GM21717 (cell line): ENCODE results near the gene KANSL1L.

Experiments
- ATAC-seq: cut with Tn5 transposase; IDR thresholded peaks from one replicate; pipeline ENCODE4 v1.9.1; 2021; ENCODE audit warnings: mild to moderate bottlenecking, moderate library complexity; ENCODE audit not compliant: unreplicated experiment

The KANSL1L gene

DNA sequence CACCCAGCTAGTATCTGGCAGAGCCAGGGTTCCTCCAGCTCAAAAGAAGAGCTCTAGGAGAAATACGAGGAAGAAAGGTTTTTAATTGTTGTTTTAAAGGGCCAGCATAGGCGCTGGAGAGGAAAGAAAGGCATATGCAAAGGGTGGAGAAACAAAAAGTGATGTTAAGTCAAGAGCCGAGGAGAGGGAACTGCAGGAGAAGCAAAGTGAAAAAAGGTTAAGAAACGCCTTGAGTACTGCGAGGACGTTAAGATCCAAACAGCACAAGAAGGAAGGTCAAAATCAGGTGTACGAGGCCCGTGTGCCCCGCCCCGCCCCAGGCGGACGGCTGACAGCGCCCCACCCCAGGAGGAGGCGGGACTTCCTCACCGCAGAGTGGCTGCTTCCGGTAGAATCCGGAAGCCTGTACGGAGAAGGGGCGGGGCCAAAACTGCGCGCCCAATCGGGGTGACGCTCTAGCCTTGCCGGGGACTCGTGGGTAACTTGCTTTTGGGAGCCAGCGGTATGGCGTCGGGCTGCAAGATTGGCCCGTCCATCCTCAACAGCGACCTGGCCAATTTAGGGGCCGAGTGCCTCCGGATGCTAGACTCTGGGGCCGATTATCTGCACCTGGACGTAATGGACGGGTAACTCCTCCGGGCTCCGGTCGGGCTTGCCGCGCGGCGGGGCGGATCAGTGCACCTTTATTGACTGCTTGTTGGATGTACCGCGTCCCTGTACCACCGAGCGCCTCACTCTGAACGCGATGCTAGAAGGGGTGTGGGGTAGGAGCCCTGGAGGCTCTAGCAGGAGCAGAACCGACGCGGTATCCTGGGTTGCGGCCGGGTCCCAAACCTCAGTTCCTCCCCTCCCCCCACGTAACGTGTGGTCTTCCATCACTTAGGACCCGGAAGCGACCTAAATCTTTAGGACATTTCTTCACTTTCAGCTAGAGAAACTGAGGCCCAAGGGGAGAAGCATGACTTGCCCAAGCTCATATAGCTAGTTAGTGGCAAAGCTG is 168.8 kb downstream of the KANSL1L start, which contains the start of gene RPE:
Gene RPE, plus strand, starts transcription at position 481 of the 1,000 bp plus-strand sequence. Its CDS starts 24 bp downstream, at position 505.
- ATAC-seq = peak; percentile 100

DNA sequence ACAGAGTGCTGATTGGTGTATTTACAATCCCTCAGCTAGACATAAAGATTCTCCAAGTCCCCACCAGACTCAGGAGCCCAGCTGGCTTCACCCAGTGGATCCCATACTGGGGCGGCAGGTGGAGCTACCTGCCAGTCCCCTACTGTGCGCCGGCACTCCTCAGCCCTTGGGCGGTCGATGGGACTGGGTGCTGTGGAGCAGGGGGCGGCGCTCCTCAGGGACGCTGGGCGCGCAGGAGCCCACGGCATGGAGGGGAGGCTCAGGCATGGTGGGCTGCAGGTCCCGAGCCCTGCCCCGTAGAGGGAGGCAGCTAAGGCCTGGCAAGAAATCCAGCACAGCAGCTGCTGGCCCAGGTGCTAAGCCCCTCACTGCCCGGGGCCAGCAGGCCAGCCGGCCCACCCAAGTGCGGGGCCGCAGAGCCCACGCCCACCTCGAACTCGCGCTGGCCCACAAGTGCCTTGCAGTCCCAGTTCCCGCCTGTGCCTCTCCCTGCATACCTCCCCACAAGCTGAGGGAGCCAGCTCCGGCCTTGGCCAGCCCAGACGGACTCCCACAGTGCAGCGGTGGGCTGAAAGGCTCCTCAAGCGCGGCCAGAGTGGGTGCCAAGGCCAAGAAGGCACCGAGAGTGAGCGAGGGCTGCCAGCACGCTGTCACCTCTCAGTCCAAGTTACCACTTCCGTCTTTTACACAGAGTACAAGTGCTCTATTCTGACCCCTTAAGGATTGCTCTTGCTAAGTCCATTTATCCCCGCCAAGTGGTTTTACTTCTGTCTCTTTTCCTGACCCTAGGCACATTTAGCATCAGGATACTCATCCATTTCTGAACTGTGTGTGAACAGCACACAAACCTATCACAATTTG is 170.5 kb downstream of the KANSL1L start:
- ATAC-seq = no peak

DNA sequence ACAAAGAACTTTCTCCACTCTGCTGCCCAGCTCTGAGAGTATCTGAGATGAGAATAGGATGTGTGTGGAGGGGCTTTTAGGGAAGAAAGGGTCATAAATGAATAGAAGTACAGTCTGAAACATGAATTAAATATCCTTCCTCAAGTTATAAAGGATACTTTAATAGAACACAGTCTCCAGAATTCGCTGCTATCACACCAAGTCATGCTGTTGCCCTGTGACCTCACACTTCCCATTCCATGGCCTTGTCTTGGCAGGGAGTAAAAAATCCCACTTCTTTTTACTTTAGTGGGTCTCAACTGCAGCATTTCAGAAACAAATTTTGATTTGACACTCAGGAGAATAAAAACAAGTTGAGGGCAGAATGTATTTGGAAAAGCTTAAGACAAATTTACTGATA is 172.6 kb downstream of the KANSL1L start:
- no peak for ATAC-seq

DNA sequence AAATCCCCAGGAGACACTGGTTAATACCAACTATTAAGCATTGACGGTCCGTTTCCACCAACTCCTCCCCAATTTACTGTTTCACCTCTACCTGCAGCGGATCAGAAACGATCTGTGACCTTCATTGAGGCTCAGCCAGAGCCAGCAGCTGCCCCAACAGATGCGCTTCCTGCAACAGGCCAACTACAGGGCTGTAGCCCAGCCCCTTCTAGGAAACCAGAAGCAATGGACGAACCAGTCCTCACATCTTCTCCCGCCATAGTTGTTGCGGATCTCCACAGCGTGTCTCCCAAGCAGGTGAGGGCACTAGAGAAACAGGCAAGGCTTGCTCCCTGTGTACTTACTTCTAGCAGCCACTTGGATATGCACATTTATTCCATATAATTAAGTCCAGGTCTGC is 177.2 kb downstream of the KANSL1L start:
- no peak for ATAC-seq

DNA sequence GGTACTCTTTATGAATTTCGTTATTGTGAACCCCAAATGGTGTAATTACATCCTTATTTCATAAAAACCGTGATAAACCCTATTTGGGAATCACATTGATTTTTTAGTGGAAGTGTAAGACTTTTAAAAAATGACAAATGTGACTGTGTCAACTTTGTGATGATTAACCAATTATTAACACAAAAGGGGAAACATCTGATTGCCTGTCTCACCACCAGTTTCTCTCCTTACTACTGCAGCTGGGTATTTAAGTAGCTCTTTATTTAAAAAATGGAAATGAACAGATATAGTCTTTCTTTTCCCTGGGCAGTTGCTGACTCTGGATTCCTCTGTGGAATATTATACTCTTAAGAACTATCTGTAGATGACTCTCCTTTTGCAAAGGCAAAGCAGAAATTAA is 180.4 kb downstream of the KANSL1L start:
- ATAC-seq = no peak

DNA sequence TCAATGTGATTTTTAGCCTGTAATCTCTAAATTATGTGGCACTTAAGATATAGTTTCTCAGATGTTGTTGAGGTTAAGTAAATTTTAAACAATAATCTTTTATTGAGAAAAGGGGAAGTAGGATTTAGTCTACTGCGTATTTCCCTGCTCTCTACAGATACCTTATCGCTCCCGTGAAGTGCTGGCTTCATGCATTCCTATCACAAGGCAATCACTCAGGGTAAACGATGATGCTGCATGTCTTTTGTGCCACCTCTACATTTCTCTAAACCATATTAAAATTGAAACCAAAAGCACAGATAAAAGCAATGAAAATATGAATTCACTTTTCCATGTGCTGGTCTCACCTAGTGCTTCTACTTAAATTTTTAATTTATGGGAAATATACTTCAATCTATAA is 183.2 kb downstream of the KANSL1L start:
- no peak for ATAC-seq

DNA sequence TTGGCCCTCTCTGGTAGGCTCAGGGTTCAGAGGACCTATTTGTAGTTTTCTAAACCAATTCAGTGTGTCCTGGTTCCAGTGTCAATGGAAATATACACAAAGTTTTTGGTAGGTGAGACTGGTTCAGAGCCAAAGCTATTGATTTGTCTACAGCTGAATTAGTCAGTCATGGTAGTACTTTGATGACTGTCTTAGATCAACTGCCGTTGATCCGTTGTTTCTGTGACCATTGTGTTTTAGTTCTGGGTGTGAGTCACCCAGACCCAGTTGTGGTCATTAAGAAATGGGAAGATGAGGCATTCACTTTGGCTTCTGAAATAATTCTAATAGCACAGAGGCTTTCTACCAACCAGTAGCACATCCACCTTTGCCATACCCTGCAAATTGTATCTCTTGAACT is 184.8 kb downstream of the KANSL1L start:
- ATAC-seq = no peak

DNA sequence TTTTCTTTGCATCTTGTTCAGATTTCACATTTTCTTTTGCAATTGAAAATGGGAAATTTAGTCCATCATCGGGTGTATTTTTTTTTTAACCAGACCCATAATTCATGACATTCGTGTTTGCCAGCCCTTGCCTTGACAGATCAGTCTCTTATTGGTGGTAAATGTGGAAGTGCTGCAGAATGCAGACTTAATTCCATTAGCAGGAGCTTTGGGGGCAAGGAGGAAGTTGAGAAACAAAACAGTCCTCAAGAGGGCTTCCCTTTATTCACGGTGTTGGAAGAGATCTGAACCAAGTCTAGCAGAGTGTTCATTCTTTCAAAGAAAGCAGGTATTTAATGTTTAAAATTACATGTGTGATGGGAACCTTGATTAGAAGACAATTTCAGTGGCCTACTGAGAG is 185.3 kb downstream of the KANSL1L start:
- ATAC-seq = no peak

DNA sequence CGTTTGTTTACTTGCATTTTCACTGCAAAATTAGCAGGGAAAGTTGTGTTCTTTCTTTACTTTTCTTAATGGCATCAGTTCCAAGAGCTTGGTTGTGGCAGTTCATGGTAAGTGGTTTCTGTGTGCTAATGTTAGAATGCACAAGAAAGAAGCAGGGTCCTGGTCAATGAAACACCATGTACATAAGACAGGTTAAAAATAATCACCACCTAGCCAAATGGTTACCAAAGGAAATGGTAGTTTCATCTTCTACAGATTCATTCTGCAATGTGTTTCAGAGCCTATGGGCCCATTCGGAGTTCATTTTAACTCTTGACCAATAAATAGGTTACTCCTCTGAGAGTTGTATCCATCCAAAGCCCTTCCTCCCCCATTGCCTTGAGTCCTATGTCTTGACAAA is 186.9 kb downstream of the KANSL1L start:
- ATAC-seq = no peak

DNA sequence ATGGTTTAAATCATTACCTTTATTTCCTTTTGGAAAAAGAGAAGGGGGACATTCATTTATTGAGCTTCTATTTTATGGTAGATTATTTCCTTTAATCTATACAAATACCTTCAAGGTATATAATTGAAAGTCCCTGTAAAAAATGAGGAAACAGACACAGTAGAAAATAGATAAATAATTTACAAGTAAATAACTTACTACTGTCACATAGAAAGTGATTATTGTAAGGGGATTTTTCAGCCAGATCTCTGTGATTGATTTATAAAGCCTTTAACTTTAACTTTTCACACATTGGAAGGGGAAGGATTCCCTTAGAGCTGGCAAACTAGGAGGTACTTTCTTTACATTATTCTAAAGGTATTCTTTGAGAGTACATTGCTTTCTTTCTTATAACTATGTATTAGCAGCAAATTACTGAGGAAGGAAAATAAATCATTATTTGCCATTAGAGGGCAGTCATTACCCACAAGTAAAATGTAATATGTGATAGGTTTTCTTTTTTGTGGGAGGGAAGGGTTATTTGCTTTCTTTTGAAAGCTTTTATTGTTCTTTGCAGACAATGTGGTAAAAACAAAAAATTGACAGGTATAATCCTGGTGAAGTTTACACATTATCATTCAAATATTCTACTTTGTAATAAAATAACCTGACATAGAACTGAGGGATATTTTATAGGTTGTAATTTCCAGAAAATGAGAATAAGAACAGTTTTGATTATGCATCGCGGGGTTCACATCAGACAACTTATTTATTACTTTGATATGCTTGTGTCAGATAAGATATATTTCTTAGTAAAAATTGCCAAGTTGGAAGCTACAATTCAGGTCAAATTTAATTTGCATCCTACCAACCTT is 193.6 kb downstream of the KANSL1L start:
- no peak for ATAC-seq

DNA sequence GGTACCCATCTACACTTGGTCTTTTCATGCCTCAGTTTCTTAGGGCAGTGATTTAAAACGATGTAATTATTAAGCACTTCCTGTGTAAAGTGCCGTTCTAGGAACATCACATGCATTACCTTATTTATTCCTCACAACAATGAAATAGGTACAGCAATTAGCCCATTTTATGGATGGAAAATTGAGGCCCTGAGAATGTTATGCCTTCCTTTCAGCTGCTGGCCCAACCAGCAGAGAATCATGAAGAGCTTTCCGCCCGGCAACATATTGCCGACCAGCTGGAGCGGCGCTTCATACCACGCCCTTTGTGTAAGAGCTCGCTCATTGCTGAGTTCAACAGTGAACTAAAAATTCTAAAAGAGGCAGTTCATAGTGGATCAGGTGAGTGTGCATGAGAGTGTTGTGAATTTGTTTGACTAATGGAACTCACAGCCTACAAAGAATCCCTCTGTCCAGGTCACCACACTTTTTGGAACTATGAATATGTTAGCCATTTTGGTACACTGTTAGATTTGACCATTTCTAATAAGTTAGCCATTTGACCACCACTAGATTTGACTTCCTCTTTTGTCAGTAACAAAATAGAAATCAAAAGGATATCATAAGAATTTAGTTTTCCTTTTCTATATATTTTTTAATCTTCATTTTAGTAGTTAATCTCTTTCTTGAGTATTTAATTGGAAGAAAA is 194.4 kb downstream of the KANSL1L start:
- ATAC-seq = no peak

DNA sequence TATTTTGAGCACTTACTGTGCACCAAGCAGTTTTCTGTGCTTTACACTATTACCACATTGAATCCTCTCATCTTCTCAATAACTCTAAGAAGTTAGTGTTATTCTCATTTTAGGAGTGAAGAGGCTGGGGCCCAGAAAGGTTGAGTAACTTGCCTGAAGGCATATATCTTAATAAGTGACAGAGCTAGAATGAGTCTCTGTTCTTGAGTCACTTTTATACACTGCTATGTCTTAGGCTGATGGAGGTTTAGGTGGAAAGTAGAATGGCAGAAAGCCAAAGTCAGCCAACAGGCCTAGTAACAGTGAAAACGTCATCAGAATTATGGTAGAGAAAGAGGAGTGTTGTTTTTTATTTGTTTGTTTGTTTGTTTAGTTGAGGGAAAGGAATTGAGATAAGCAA is 196.6 kb downstream of the KANSL1L start:
- ATAC-seq = no peak

DNA sequence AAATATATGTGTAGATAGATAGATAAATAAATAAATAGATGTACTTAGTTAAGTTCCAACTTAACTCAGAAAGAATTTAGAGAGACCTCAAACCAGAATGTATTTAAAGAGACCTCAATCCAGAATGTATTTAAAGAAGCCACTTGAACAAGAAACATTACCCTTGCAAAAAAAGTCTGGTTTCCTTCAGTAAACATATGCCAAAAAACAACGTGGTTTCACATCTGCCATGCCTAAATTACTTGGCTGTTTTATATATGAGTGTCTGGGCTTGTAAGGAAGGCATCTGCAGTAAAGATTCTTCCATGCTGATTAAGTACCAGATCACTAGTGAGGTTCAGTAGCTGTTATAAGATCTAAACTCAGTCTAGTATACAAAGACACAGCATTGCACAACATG is 197.9 kb downstream of the KANSL1L start:
- ATAC-seq = no peak
